Transverse colon (tissue), 4 donors: ENCODE results near the gene CERT1.

ENCODE experiments used
- POLR2A ChIP-seq: fragments of 450-650 bp; IDR thresholded peaks from one replicate; pipeline ENCODE4 v1.6.1; 2016; ENCODE audit warnings: antibody characterized with exemption, mild to moderate bottlenecking, moderate library complexity
- POLR2AphosphoS5 ChIP-seq, 3 donors: sonication (generic); formaldehyde crosslinking; IDR thresholded peaks; one replicate each; pipeline ENCODE4 v1.6.1; 2016; ENCODE audit warnings: antibody characterized with exemption in 3 of 3
- TF ChIP-seq, protein P1 (sequence below), 5 experiments: fragments of 200-600 bp in 3 of 5; fragments of 450-650 bp in 2 of 5; sonication (generic) in 3 of 5; IDR thresholded peaks; 1 replicate in 2 of 5; 2 replicates in 3 of 5; pipeline ENCODE4 v1.5.1; 2016 to 2017; ENCODE audit warnings: antibody characterized with exemption in 5 of 5, inconsistent platforms in 3 of 5, mild to moderate bottlenecking in 2 of 5, moderate library complexity in 1 of 5

DNA sequence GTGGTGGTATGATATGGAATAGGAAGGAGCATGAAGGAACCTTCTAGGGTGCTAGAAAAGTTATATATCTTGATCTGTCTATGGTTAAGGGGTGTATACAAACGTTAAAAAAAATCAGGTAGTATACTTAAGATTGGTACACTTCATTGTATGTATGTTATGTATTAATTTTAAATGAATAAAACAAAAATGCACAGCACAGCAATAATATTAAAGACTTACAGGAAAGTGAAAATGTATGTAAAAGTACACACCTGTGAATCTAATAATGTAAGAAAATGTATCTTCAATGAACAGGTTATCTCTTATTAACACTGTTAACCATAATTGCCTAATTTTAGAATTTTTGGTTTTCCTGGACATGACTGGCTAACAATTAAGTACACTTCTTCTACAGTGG lies 97.2 kb downstream of the CERT1 start:
- no peak for TF ChIP-seq POLR2A
- TF ChIP-seq, protein P1, sequence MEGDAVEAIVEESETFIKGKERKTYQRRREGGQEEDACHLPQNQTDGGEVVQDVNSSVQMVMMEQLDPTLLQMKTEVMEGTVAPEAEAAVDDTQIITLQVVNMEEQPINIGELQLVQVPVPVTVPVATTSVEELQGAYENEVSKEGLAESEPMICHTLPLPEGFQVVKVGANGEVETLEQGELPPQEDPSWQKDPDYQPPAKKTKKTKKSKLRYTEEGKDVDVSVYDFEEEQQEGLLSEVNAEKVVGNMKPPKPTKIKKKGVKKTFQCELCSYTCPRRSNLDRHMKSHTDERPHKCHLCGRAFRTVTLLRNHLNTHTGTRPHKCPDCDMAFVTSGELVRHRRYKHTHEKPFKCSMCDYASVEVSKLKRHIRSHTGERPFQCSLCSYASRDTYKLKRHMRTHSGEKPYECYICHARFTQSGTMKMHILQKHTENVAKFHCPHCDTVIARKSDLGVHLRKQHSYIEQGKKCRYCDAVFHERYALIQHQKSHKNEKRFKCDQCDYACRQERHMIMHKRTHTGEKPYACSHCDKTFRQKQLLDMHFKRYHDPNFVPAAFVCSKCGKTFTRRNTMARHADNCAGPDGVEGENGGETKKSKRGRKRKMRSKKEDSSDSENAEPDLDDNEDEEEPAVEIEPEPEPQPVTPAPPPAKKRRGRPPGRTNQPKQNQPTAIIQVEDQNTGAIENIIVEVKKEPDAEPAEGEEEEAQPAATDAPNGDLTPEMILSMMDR (IDR thresholded peaks at IDR 0.05), result no peak
- TF ChIP-seq POLR2AphosphoS5 (IDR thresholded peaks at IDR 0.05), result no peak
